HG03039 (cell line): Measurements from ENCODE around the gene CRAMP1.
"Not testable (repeated sequence)": the region's sequence is repeated elsewhere in the genome, so short reads cannot be mapped to it uniquely, and the experiment has no call there.

ENCODE experiments used
- ATAC-seq: cut with Tn5 transposase; IDR thresholded peaks from one replicate; pipeline ENCODE4 v1.9.1; 2021; ENCODE audit warnings: mild to moderate bottlenecking, moderate library complexity; ENCODE audit not compliant: unreplicated experiment

Gene CRAMP1

GRCh38 chr16:1612320-1613111 lies at the start of gene CRAMP1:
TSS of gene CRAMP1 (plus strand) at chr16:1612360. CDS start at chr16:1614640, 2,280 bp downstream.
- ATAC-seq = no peak

- no peak for ATAC-seq
These were observed 48.4 kb upstream of the CRAMP1 start for GRCh38 chr16:1563786-1564185.

- ATAC-seq = no peak
These were observed 47.8 kb upstream of the CRAMP1 start for GRCh38 chr16:1564325-1564724.

GRCh38 chr16:1565083-1565805 lies 46.9 kb upstream of the CRAMP1 start:
- ATAC-seq = no peak

- no peak for ATAC-seq
These were observed 44.2 kb upstream of the CRAMP1 start for GRCh38 chr16:1567988-1568387.

GRCh38 chr16:1571012-1571671 lies 41.0 kb upstream of the CRAMP1 start:
- no peak for ATAC-seq

- no peak for ATAC-seq
These were observed 39.5 kb upstream of the CRAMP1 start for GRCh38 chr16:1572673-1573072.

- no peak for ATAC-seq
These were observed 38.9 kb upstream of the CRAMP1 start for GRCh38 chr16:1573301-1573700.

- no peak for ATAC-seq
These were observed 36.6 kb upstream of the CRAMP1 start for GRCh38 chr16:1575578-1575977.

- no peak for ATAC-seq
These were observed 32.9 kb upstream of the CRAMP1 start for GRCh38 chr16:1579214-1579613.

GRCh38 chr16:1580256-1580655 lies 31.9 kb upstream of the CRAMP1 start:
- ATAC-seq = no peak

- ATAC-seq = no peak
These were observed 31.2 kb upstream of the CRAMP1 start for GRCh38 chr16:1580956-1581355.

- no peak for ATAC-seq
These were observed 30.4 kb upstream of the CRAMP1 start for GRCh38 chr16:1581804-1582203.

- ATAC-seq = no peak
These were observed 29.0 kb upstream of the CRAMP1 start for GRCh38 chr16:1583180-1583579.

GRCh38 chr16:1584926-1585484 lies 27.2 kb upstream of the CRAMP1 start:
- no peak for ATAC-seq

GRCh38 chr16:1590366-1590765 lies 21.8 kb upstream of the CRAMP1 start:
- no peak for ATAC-seq

GRCh38 chr16:1590930-1591705 lies 21.0 kb upstream of the CRAMP1 start:
- no peak for ATAC-seq

GRCh38 chr16:1592446-1592845 lies 19.7 kb upstream of the CRAMP1 start:
- ATAC-seq = no peak

- not testable (repeated sequence) for ATAC-seq
These were observed 16.6 kb upstream of the CRAMP1 start for GRCh38 chr16:1595511-1595910.

GRCh38 chr16:1596516-1596915 lies 15.6 kb upstream of the CRAMP1 start:
- ATAC-seq = no peak

GRCh38 chr16:1597154-1597553 lies 15.0 kb upstream of the CRAMP1 start:
- ATAC-seq = no peak
